ENCODE results near the gene SPRR2A. TPM values are rescaled to one million over a fixed set of nuclear protein-coding genes. Genes with fewer than 3 reads are reported as not detected.

Gene SPRR2A
- total RNA-seq, result not detected
- polyA plus RNA-seq, result 0.14 TPM
- long read RNA-seq, donor 1, result 0 reads
- long read RNA-seq, donor 2, result 0 reads
- long read RNA-seq, donor 3, result 0 reads
- long read RNA-seq, donor 4, result 0 reads

GRCh38 chr1:153057375-153057774 is at the start of gene SPRR2A:
TSS of gene SPRR2A (minus strand) at chr1:153057512. CDS start at chr1:153056735, 777 bp downstream.
- WGBS, result 60% methylated on average over 2 of the region's 2 CpGs
- H3K9me3 ChIP-seq (ENCODE audit: control insufficient read depth, low read length), result no peaks in the 10 kb centered on the region
- no peak within 1 kb of the TSS for H3K4me3 ChIP-seq (ENCODE audit: low read length)
- no peak for ATAC-seq
- H3K27ac ChIP-seq (ENCODE audit: low read length), result no peak within 1 kb of the TSS
- H3K4me1 ChIP-seq (ENCODE audit: control insufficient read depth, insufficient read depth, low read length), result no peaks in the 10 kb centered on the region
- DNase-seq, result no peak
- intact Hi-C loops (cut with DNase I), result no loop called here
- H3K27me3 ChIP-seq (ENCODE audit: control insufficient read depth, insufficient read depth), result no peaks in the 10 kb centered on the region

- intact Hi-C loops (cut with DNase I), result no loop called here
- no peaks in the 10 kb centered on the region for H3K4me1 ChIP-seq (ENCODE audit: control insufficient read depth, insufficient read depth, low read length)
- no peak overlapping the region for H3K27ac ChIP-seq (ENCODE audit: low read length)
- H3K27me3 ChIP-seq (ENCODE audit: control insufficient read depth, insufficient read depth), result no peaks in the 10 kb centered on the region
- H3K4me3 ChIP-seq (ENCODE audit: low read length), result no peak overlapping the region
- ATAC-seq (no peak), DNase-seq (no peak)
- H3K9me3 ChIP-seq (ENCODE audit: control insufficient read depth, low read length), result no peaks in the 10 kb centered on the region
- WGBS, result 89% methylated on average over 5 of the region's 5 CpGs
Observed at GRCh38 chr1:153100245-153100644, 42.9 kb upstream of the SPRR2A start.

- no peak for ATAC-seq
- H3K4me1 ChIP-seq (ENCODE audit: control insufficient read depth, insufficient read depth, low read length), result no peaks in the 10 kb centered on the region
- intact Hi-C loops (cut with DNase I), result no loop called here
- H3K4me3 ChIP-seq (ENCODE audit: low read length), result no peak overlapping the region
- H3K27ac ChIP-seq (ENCODE audit: low read length), result no peak overlapping the region
- no peaks in the 10 kb centered on the region for H3K9me3 ChIP-seq (ENCODE audit: control insufficient read depth, low read length)
- 84% methylated on average over 9 of the region's 9 CpGs for WGBS
- H3K27me3 ChIP-seq (ENCODE audit: control insufficient read depth, insufficient read depth), result no peaks in the 10 kb centered on the region
- DNase-seq, result no peak
Observed at GRCh38 chr1:153099461-153100045, 42.2 kb upstream of the SPRR2A start.

- intact Hi-C loops (cut with DNase I), result no loop called here
- no peak for DNase-seq
- ATAC-seq, result no peak
Observed at GRCh38 chr1:153095764-153096163, 38.5 kb upstream of the SPRR2A start.

GRCh38 chr1:153094426-153094825 is 37.1 kb upstream of the SPRR2A start, which contains the start of gene SPRR2E:
TSS of gene SPRR2E (minus strand) at chr1:153094526. CDS start at chr1:153093751, 775 bp downstream.
- DNase-seq (no peak), ATAC-seq (no peak)
- no peaks in the 10 kb centered on the region for H3K27me3 ChIP-seq (ENCODE audit: control insufficient read depth, insufficient read depth)
- no peaks in the 10 kb centered on the region for H3K4me1 ChIP-seq (ENCODE audit: control insufficient read depth, insufficient read depth, low read length)
- no peak within 1 kb of the TSS for H3K4me3 ChIP-seq (ENCODE audit: low read length)
- no peak within 1 kb of the TSS for H3K27ac ChIP-seq (ENCODE audit: low read length)
- intact Hi-C loops (cut with DNase I), result no loop called here
- no peaks in the 10 kb centered on the region for H3K9me3 ChIP-seq (ENCODE audit: control insufficient read depth, low read length)

More at GRCh38 chr1:153095764-153096163, 38.5 kb upstream of the SPRR2A start:
- no peaks in the 10 kb centered on the region for H3K9me3 ChIP-seq (ENCODE audit: control insufficient read depth, low read length)
- no peaks in the 10 kb centered on the region for H3K27me3 ChIP-seq (ENCODE audit: control insufficient read depth, insufficient read depth)
- no peak overlapping the region for H3K4me3 ChIP-seq (ENCODE audit: low read length)
- no peak overlapping the region for H3K27ac ChIP-seq (ENCODE audit: low read length)
- H3K4me1 ChIP-seq (ENCODE audit: control insufficient read depth, insufficient read depth, low read length), result no peaks in the 10 kb centered on the region

GRCh38 chr1:153087652-153088051 is 30.3 kb upstream of the SPRR2A start:
- DNase-seq (no peak), ATAC-seq (no peak)
- no peaks in the 10 kb centered on the region for H3K9me3 ChIP-seq (ENCODE audit: control insufficient read depth, low read length)
- intact Hi-C loops (cut with DNase I), result no loop called here
- no peak overlapping the region for H3K27ac ChIP-seq (ENCODE audit: low read length)
- 66% methylated on average over 1 of the region's 1 CpG for WGBS
- no peaks in the 10 kb centered on the region for H3K27me3 ChIP-seq (ENCODE audit: control insufficient read depth, insufficient read depth)
- no peak overlapping the region for H3K4me3 ChIP-seq (ENCODE audit: low read length)
- H3K4me1 ChIP-seq (ENCODE audit: control insufficient read depth, insufficient read depth, low read length), result no peaks in the 10 kb centered on the region

- 75% methylated on average over 3 of the region's 3 CpGs for WGBS
Observed at GRCh38 chr1:153081736-153082135, 24.4 kb upstream of the SPRR2A start.

GRCh38 chr1:153072806-153073726 is 15.8 kb upstream of the SPRR2A start:
- H3K9me3 ChIP-seq (ENCODE audit: control insufficient read depth, low read length), result no peaks in the 10 kb centered on the region
- 66% methylated on average over 5 of the region's 5 CpGs for WGBS
- no peak overlapping the region for H3K4me3 ChIP-seq (ENCODE audit: low read length)
- no peaks in the 10 kb centered on the region for H3K27me3 ChIP-seq (ENCODE audit: control insufficient read depth, insufficient read depth)
- H3K27ac ChIP-seq (ENCODE audit: low read length), result no peak overlapping the region
- DNase-seq, result no peak
- no peak for ATAC-seq
- H3K4me1 ChIP-seq (ENCODE audit: control insufficient read depth, insufficient read depth, low read length), result no peaks in the 10 kb centered on the region
- intact Hi-C loops (cut with DNase I), result no loop called here

More at GRCh38 chr1:153081736-153082135, 24.4 kb upstream of the SPRR2A start:
- H3K4me1 ChIP-seq (ENCODE audit: control insufficient read depth, insufficient read depth, low read length), result no peaks in the 10 kb centered on the region
- DNase-seq, result no peak
- ATAC-seq, result no peak
- peaks cover 2% of the 10 kb centered on the region for H3K9me3 ChIP-seq (ENCODE audit: control insufficient read depth, low read length)
- intact Hi-C loops (cut with DNase I), result no loop called here
- H3K27me3 ChIP-seq (ENCODE audit: control insufficient read depth, insufficient read depth), result no peaks in the 10 kb centered on the region
- H3K4me3 ChIP-seq (ENCODE audit: low read length), result no peak overlapping the region
- no peak overlapping the region for H3K27ac ChIP-seq (ENCODE audit: low read length)

- WGBS, result 68% methylated on average over 2 of the region's 2 CpGs
- intact Hi-C loops (cut with DNase I), result no loop called here
Observed at GRCh38 chr1:153071511-153071910, 14.2 kb upstream of the SPRR2A start, which contains the start of gene SPRR2B. TSS of gene SPRR2B (minus strand) at chr1:153071611. CDS start at chr1:153070839, 772 bp downstream.

GRCh38 chr1:153070243-153070642 is 12.9 kb upstream of the SPRR2A start:
- WGBS, result 52% methylated on average over 2 of the region's 2 CpGs
- H3K4me3 ChIP-seq (ENCODE audit: low read length), result no peak overlapping the region

More at GRCh38 chr1:153071511-153071910, 14.2 kb upstream of the SPRR2A start, which contains the start of gene SPRR2B:
- DNase-seq (no peak), ATAC-seq (no peak)
- no peaks in the 10 kb centered on the region for H3K27me3 ChIP-seq (ENCODE audit: control insufficient read depth, insufficient read depth)
- H3K9me3 ChIP-seq (ENCODE audit: control insufficient read depth, low read length), result no peaks in the 10 kb centered on the region
- H3K4me1 ChIP-seq (ENCODE audit: control insufficient read depth, insufficient read depth, low read length), result no peaks in the 10 kb centered on the region
- H3K27ac ChIP-seq (ENCODE audit: low read length), result no peak within 1 kb of the TSS
- no peak within 1 kb of the TSS for H3K4me3 ChIP-seq (ENCODE audit: low read length)

More at GRCh38 chr1:153070243-153070642, 12.9 kb upstream of the SPRR2A start:
- ATAC-seq (no peak), DNase-seq (no peak)
- H3K4me1 ChIP-seq (ENCODE audit: control insufficient read depth, insufficient read depth, low read length), result no peaks in the 10 kb centered on the region
- no peak overlapping the region for H3K27ac ChIP-seq (ENCODE audit: low read length)
- no peaks in the 10 kb centered on the region for H3K27me3 ChIP-seq (ENCODE audit: control insufficient read depth, insufficient read depth)
- H3K9me3 ChIP-seq (ENCODE audit: control insufficient read depth, low read length), result no peaks in the 10 kb centered on the region
- intact Hi-C loops (cut with DNase I), result no loop called here

All from right cardiac atrium (tissue), 5 donors.